HepG2 (cell line): ENCODE measurements around the gene TUBGCP3. TPM values are rescaled to one million over a fixed set of nuclear protein-coding genes. Genes with fewer than 3 reads are reported as not detected.
A peak's percentile ranks its signal among the peaks of the same experiment; 100 is the strongest.

ENCODE experiments used
- ATAC-seq: fragments of 200-7000 bp; cut with Tn5 transposase; 3 replicates; pipeline ENCODE4 v1.9.1; 2020; ENCODE audit warnings: mild to moderate bottlenecking, moderate library complexity
- BruUV-seq: library from RNA; stranded (reverse); fragments of 400-500 nt; replicated peaks from 2 replicates; lab custom pipeline; 2021; lab: Mats Ljungman, UMichigan
- CTCF ChIA-PET: fragments of 300-600 bp; formaldehyde crosslinking; extraction: SDS; loops from one replicate; lab custom pipeline; 2021; ENCODE audit warnings: low total read pairs, inconsistent platforms, low intra/inter-chr PET ratio; lab: Yijun Ruan, JAX
- POLR2A ChIA-PET: fragments of 350-600 bp; sonication (Branson Sonifier 250); formaldehyde crosslinking; loops from one replicate; lab custom pipeline; 2020; ENCODE audit warnings: antibody characterized with exemption, inconsistent platforms; lab: Yijun Ruan, JAX
- DNase-seq: peaks from one replicate; pipeline ENCODE4 v3.0.0-alpha.2; 2015; ENCODE audit warnings: low spot score
- FAIRE-seq: peaks from 3 replicates; lab custom pipeline; 2011; peaks lifted over from hg19 to GRCh38; lab: Jason Lieb, UNC
- H2AFZ ChIP-seq: one replicate; pipeline ENCODE4 v1.6.1; 2011; ENCODE audit warnings: low read length, inconsistent platforms
- H3K27ac ChIP-seq: fragments of 300-600 bp; 3 replicates; pipeline ENCODE4 v1.8.0; 2011; ENCODE audit warnings: mixed run types, mild to moderate bottlenecking, mixed read lengths, low read length, inconsistent platforms; ENCODE audit not compliant: insufficient read depth; ENCODE audit errors: extremely low read length
- H3K27me3 ChIP-seq, 2 experiments: fragments of 200-600 bp in 1 of 2; 2 replicates in 1 of 2; 3 replicates in 1 of 2; pipeline versions ENCODE4 v1.6.0 to v1.8.0; 2011; ENCODE audit warnings: low read length in 2 of 2, mild to moderate bottlenecking in 2 of 2, moderate library complexity in 2 of 2, inconsistent platforms in 1 of 2; ENCODE audit not compliant: insufficient read depth in 2 of 2, control insufficient read depth in 1 of 2
- H3K36me3 ChIP-seq, 2 experiments: fragments of 200-600 bp in 1 of 2; replicated peaks in 1 of 2; 2 replicates in 1 of 2; 3 replicates in 1 of 2; pipeline versions ENCODE4 v1.5.1 to v1.8.0; 2011; ENCODE audit warnings: low read length in 2 of 2, inconsistent platforms in 1 of 2; ENCODE audit not compliant: insufficient read depth in 2 of 2, control insufficient read depth in 1 of 2
- H3K4me1 ChIP-seq: 2 replicates; pipeline ENCODE4 v1.5.1; 2012; ENCODE audit warnings: low read length, inconsistent platforms; ENCODE audit not compliant: insufficient read depth
- H3K4me2 ChIP-seq: 2 replicates; pipeline ENCODE4 v1.6.0; 2011; ENCODE audit warnings: low read depth, low read length, inconsistent platforms
- H3K4me3 ChIP-seq, 3 experiments: fragments of 200-600 bp in 1 of 3; sonication (generic), shearing (Covaris generic) in 1 of 3; replicated peaks in 1 of 3; 2 replicates each; pipeline ENCODE4 v1.5.1; 2011 to 2016; ENCODE audit warnings: low read length in 3 of 3, inconsistent platforms in 2 of 3, low read depth in 2 of 3, mild to moderate bottlenecking in 2 of 3, control low read depth in 1 of 3, mixed read lengths in 1 of 3; ENCODE audit not compliant: insufficient read depth in 1 of 3
- H3K79me2 ChIP-seq: one replicate; pipeline ENCODE4 v1.6.1; 2011; ENCODE audit warnings: low read length, inconsistent platforms; ENCODE audit not compliant: insufficient read depth
- H3K9ac ChIP-seq: 2 replicates; pipeline ENCODE4 v1.6.0; 2011; ENCODE audit warnings: mild to moderate bottlenecking, low read depth, low read length, inconsistent platforms; ENCODE audit not compliant: insufficient read depth
- H3K9me3 ChIP-seq: 2 replicates; pipeline ENCODE4 v1.5.1; 2012; ENCODE audit warnings: mild to moderate bottlenecking, low read length
- H4K20me1 ChIP-seq: 2 replicates; pipeline ENCODE4 v1.6.0; 2011; ENCODE audit warnings: inconsistent platforms, mild to moderate bottlenecking, low read length, moderate library complexity; ENCODE audit not compliant: insufficient read depth
- ARID3A ChIP-seq: IDR thresholded peaks from 2 replicates; pipeline ENCODE4 v1.6.1; 2012; ENCODE audit warnings: low read depth, low read length, improper control_type of control experiment
- BRF2 ChIP-seq: sonication (generic); formaldehyde crosslinking; IDR thresholded peaks from 2 replicates; pipeline ENCODE4 v1.8.1; 2022; ENCODE audit warnings: mild to moderate bottlenecking, missing genetic modification reagents
- FOSL1 ChIP-seq: sonication (generic); formaldehyde crosslinking; IDR thresholded peaks from 2 replicates; pipeline ENCODE4 v1.9.0; 2021; ENCODE audit warnings: missing genetic modification reagents, borderline replicate concordance
- MZF1 ChIP-seq: sonication (generic); formaldehyde crosslinking; IDR thresholded peaks from 2 replicates; pipeline ENCODE4 v1.8.1; 2023; ENCODE audit warnings: mild to moderate bottlenecking, missing genetic modification reagents, borderline replicate concordance
- NFIC ChIP-seq: IDR thresholded peaks from 2 replicates; pipeline ENCODE4 v1.6.1; 2012; ENCODE audit warnings: mild to moderate bottlenecking, low read length, inconsistent platforms
- ZNF275 ChIP-seq: sonication (generic); formaldehyde crosslinking; IDR thresholded peaks from 2 replicates; pipeline ENCODE4 v1.8.0; 2022; ENCODE audit warnings: missing genetic modification reagents, mild to moderate bottlenecking, inconsistent platforms, borderline replicate concordance
- ZNF407 ChIP-seq: sonication (generic); formaldehyde crosslinking; IDR thresholded peaks from one replicate; pipeline ENCODE4 v1.5.1; 2020; ENCODE audit warnings: mild to moderate bottlenecking, missing genetic modification reagents; ENCODE audit errors: not compliant biosample characterization
- WGBS: methylation state at CpG from one replicate; pipeline ENCODE4 v1.1.6; 2017; ENCODE audit warnings: low lambda C conversion rate; 5-methylcytosine and 5-hydroxymethylcytosine counted together
- in situ Hi-C: cut with HindIII; loops from 2 replicates; pipeline ENCODE4 v1.10.0; 2017; ENCODE audit warnings: low pct_unique_long_range_greater_than_20kb; ENCODE audit not compliant: extremely low pct_ligation_motif_present
- intact Hi-C: fragments of 100-400 bp; cut with micrococcal nuclease; formaldehyde crosslinking; loops from one replicate; pipeline ENCODE4 v1.10.0; 2022; ENCODE audit not compliant: unreplicated experiment
- polyA plus RNA-seq, 8 experiments: library from polyadenylated mRNA; depleted of rRNA in 3 of 8; stranded (reverse) in 7 of 8; unstranded in 1 of 8; fragments of >200 nt; fragmentation: Illumina TruSeq in 4 of 8; extraction: Trizol in 4 of 8; gene quantifications; 2 replicates each; pipeline versions ENCODE4 v1.2.1 to v1.2.3, GENCODE V29; 2011 to 2016; ENCODE audit warnings: low read depth in 4 of 8, missing spikeins in 1 of 8, mixed read lengths in 1 of 8; ENCODE audit not compliant: insufficient read depth in 1 of 8
- total RNA-seq, 5 experiments: library from RNA; depleted of rRNA; stranded (reverse); fragments of >200 nt; fragmentation: Illumina TruSeq; extraction: Trizol; gene quantifications; 2 replicates each; pipeline ENCODE4 v1.2.3, GENCODE V29; 2016; ENCODE audit warnings: low read depth in 1 of 5

TUBGCP3 gene
- total and polyA plus RNA-seq, 2 of the 13 experiments (the other 11 are each of a cell fraction or from before 2014, with no cell fraction given): 12.6 to 15.5 TPM

- CTCF ChIA-PET: interaction anchor here (1.1 to 3.5 kb wide), 2 partner anchors 940 to 970 kb away, joined by 4 to 32 read pairs; no protein-coding TSS in a partner anchor
- peak; percentile 14 for ATAC-seq
- Histone ChIP-seq H3K9me3 (no peaks in the 10 kb centered on the region), H3K4me1 (no peaks in the 10 kb centered on the region), H4K20me1 (no peaks in the 10 kb centered on the region), H3K27me3 (peaks cover 10 to 85% of the 10 kb centered on the region in 2 experiments), H3K36me3 (no peaks in the 10 kb centered on the region), H3K79me2 (no peaks in the 10 kb centered on the region), H3K9ac (no peak overlapping the region), H2AFZ (no peak overlapping the region), H3K4me3 (no peak overlapping the region), H3K4me2 (no peak overlapping the region; the same call in 1 of the 2 replicates), H3K27ac (no peak overlapping the region)
- intact Hi-C loops (loop anchor here (2.0 kb wide), 1 partner anchor 162 kb away; no protein-coding TSS in a partner anchor), in situ Hi-C loops (loop anchor here (5.0 to 25.0 kb wide), 2 partner anchors 232 to 972 kb away; no protein-coding TSS in a partner anchor)
- no TSS peak for BruUV-seq
- POLR2A ChIA-PET: no interaction called here
- WGBS: 24% methylated on average over 15 of the region's 42 CpGs
- no peak for FAIRE-seq
- DNase-seq: no peak
- TF ChIP-seq ARID3A (no peak), ZNF407 (no peak), ZNF275 (CRISPR knock-in tag) (no peak), NFIC (no peak), FOSL1 (CRISPR knock-in tag) (no peak), MZF1 (no peak), BRF2 (no peak)
These were observed 143.2 kb downstream of the TUBGCP3 start for GRCh38 chr13:112444416-112445399.
